Measurements from ENCODE around the gene TMEM212.

Gene TMEM212

GRCh38 chr3:171833789-171834460 is 9.2 kb upstream of the TMEM212 start:
- DNase-seq (ENCODE audit: low read depth in 3 of 3, low spot score in 1 of 3), result no peak

- no peak for DNase-seq (ENCODE audit: low read depth in 3 of 3, low spot score in 1 of 3)
Measured at GRCh38 chr3:171834461-171834801, 8.7 kb upstream of the TMEM212 start.

- DNase-seq (ENCODE audit: low read depth in 3 of 3, low spot score in 1 of 3), result no peak
Measured at GRCh38 chr3:171835116-171835515, 8.0 kb upstream of the TMEM212 start.

GRCh38 chr3:171835613-171836012 is 7.5 kb upstream of the TMEM212 start:
- no peak for DNase-seq (ENCODE audit: low read depth in 3 of 3, low spot score in 1 of 3)

GRCh38 chr3:171836855-171837254 is 6.3 kb upstream of the TMEM212 start:
- DNase-seq (ENCODE audit: low read depth in 3 of 3, low spot score in 1 of 3), result no peak

GRCh38 chr3:171837698-171838097 is 5.5 kb upstream of the TMEM212 start:
- no peak for DNase-seq (ENCODE audit: low read depth in 3 of 3, low spot score in 1 of 3)

- no peak for DNase-seq (ENCODE audit: low read depth in 3 of 3, low spot score in 1 of 3)
Measured at GRCh38 chr3:171838218-171838720, 4.9 kb upstream of the TMEM212 start.

- no peak for DNase-seq (ENCODE audit: low read depth in 3 of 3, low spot score in 1 of 3)
Measured at GRCh38 chr3:171839270-171839669, 3.9 kb upstream of the TMEM212 start.

- no peak for DNase-seq (ENCODE audit: low read depth in 3 of 3, low spot score in 1 of 3)
Measured at GRCh38 chr3:171840445-171840810, 2.7 kb upstream of the TMEM212 start.

GRCh38 chr3:171840811-171841619 is 2.1 kb upstream of the TMEM212 start:
- DNase-seq (ENCODE audit: low read depth in 3 of 3, low spot score in 1 of 3), result no peak

- DNase-seq (ENCODE audit: low read depth in 3 of 3, low spot score in 1 of 3), result no peak
Measured at GRCh38 chr3:171841620-171842000, 1.5 kb upstream of the TMEM212 start.

GRCh38 chr3:171844873-171845272 is 1.7 kb downstream of the TMEM212 start:
- no peak for DNase-seq (ENCODE audit: low read depth in 3 of 3, low spot score in 1 of 3)

- DNase-seq (ENCODE audit: low read depth in 3 of 3, low spot score in 1 of 3), result no peak
Measured at GRCh38 chr3:171845481-171846284, 2.5 kb downstream of the TMEM212 start.

- no peak for DNase-seq (ENCODE audit: low read depth in 3 of 3, low spot score in 1 of 3)
Measured at GRCh38 chr3:171846597-171846996, 3.4 kb downstream of the TMEM212 start.

- DNase-seq (ENCODE audit: low read depth in 3 of 3, low spot score in 1 of 3), result no peak
Measured at GRCh38 chr3:171847133-171847532, 4.0 kb downstream of the TMEM212 start.

- DNase-seq (ENCODE audit: low read depth in 3 of 3, low spot score in 1 of 3), result no peak
Measured at GRCh38 chr3:171847595-171848259, 4.6 kb downstream of the TMEM212 start.

- no peak for DNase-seq (ENCODE audit: low read depth in 3 of 3, low spot score in 1 of 3)
Measured at GRCh38 chr3:171849617-171850319, 6.6 kb downstream of the TMEM212 start.

- no peak for DNase-seq (ENCODE audit: low read depth in 3 of 3, low spot score in 1 of 3)
Measured at GRCh38 chr3:171850320-171850959, 7.3 kb downstream of the TMEM212 start.

- no peak for DNase-seq (ENCODE audit: low read depth in 3 of 3, low spot score in 1 of 3)
Measured at GRCh38 chr3:171850960-171851659, 8.0 kb downstream of the TMEM212 start.

- DNase-seq (ENCODE audit: low read depth in 3 of 3, low spot score in 1 of 3), result no peak
Measured at GRCh38 chr3:171851660-171852058, 8.5 kb downstream of the TMEM212 start.

All from stimulated activated CD4-positive, alpha-beta T cell treated with anti-CD3 and anti-CD28 coated beads, TNF-alpha, amount 100 ng/mL, for 1 hour (primary cell).